GM19395 (cell line): ENCODE measurements around the gene COL18A1.

ENCODE experiments used
- ATAC-seq: cut with Tn5 transposase; IDR thresholded peaks from one replicate; pipeline ENCODE4 v1.9.1; 2021; ENCODE audit warnings: mild to moderate bottlenecking, moderate library complexity; ENCODE audit not compliant: unreplicated experiment

Gene COL18A1

DNA sequence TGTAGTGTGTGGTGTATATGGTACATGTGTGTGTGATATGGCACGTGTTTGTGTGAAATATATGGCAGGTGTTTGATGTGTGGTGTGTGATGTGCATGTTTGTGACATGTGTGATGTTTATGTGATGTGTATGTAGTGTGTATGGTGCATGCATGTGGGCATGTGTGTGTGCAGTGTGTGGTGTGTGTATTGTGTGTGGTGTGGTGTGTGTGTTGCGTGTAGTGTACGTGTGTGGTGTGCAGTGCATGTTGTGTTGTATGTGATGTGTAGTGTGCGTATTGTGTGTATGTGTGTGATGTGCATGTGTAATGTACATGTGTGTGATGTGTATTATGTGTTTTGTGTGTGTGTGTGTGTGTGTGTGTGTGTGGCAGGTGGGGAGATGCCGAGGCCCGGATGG lies 71.6 kb downstream of the COL18A1 start:
- ATAC-seq = no peak

DNA sequence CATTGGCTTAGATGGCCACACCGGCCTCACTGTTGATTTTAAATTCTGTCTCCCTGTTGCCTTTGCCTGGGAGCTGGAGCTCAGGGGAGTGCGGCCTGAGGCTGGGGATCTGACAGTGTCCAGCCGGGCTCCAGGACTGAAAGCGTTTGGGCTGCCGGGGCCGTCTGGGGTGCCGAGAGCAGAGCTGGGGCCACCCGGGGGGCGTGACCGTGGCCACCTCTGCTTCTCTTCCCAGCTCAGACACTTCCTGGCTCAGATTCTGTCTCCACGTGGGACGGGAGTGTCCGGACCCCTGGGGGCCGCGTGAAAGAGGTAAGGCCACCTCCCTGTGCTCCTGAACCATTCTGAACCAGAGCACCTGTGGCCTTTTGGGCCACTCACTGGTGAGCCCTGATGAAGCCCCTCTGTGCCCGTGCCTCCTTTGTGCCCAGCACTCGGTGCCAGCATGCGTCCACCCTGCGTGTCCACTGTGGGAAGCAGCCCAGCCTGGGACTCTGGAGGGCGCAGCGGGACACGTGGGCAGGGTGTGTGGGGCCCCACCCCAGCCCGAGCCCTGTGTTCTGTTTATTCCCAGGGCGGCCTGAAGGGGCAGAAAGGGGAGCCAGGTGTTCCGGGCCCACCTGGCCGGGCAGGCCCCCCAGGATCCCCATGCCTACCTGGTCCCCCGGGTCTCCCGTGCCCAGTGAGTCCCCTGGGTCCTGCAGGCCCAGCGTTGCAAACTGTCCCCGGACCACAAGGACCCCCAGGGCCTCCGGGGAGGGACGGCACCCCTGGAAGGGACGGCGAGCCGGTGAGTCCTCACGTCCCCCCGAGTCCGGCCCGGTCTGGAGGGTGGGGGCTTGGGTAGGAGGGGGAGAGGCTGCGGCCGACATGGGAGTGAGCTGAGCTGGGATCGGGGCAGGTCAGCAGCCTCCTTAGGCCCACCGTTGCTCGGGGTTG lies 72.5 kb downstream of the COL18A1 start:
- no peak for ATAC-seq

DNA sequence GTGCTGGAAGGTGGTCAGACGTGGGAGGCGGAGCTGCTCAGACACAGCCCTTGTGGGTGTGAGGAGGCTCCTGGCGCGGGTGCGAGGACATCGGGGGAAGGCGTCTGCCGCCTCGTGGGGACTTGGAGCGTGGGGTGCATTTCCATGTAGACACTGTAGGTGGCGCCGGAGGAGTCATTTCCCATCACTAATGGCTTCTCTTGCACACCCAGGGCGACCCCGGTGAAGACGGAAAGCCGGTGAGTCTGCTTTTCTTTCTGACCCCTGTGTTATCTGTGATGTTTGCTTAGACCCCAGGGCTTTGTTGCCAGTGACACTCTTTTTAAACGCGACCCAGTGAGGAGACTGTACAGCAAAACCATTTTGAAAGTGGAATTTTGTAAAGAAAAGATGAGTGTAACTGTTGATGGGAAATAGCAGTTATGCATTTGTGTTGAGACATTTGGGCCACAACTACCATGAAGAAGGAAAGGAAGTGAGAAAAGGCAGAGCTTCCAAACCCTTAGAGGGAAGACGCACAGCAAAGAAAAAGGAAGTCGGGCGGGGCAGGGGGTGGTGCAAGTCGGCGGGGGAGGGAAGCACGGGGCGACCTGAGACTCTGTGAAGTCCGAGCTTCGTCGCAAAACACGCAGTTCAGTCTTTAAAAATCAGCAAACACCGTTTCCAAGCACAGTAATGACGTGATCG lies 73.3 kb downstream of the COL18A1 start:
- no peak for ATAC-seq

DNA sequence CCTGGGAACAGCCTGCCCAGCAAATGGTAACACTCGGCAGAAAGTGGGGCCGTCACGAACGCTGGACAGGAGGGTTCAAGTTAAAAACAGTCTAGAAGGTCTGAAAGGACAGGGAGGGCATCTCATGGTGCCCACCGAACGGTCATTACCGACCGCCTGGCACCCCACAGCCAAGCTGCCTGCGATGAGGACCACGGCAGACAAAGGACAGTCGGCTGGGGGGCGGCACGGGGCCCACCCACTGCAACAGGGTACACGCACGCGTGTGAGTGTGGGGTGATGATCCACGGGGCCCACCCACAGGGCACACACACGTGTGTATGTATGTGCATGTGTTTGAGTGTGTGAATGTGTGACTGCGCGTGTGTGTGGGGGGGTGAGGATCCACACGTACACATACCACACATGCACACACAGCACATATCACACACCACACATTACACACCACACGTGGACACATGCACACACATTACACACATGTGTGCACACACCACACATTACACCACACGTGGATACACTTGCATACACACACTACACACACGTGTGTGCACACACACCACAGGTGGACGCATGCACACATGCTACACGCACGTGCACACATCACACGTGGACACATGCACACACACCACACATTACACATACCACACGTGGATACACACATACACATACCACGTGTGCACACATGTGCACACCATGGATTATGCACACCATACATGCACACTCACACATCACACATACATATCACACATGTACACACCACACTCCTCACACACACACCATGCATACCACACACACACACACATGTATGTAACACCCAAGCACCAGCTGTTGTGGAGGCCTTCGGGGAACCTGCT lies 74.1 kb downstream of the COL18A1 start:
- no peak for ATAC-seq

DNA sequence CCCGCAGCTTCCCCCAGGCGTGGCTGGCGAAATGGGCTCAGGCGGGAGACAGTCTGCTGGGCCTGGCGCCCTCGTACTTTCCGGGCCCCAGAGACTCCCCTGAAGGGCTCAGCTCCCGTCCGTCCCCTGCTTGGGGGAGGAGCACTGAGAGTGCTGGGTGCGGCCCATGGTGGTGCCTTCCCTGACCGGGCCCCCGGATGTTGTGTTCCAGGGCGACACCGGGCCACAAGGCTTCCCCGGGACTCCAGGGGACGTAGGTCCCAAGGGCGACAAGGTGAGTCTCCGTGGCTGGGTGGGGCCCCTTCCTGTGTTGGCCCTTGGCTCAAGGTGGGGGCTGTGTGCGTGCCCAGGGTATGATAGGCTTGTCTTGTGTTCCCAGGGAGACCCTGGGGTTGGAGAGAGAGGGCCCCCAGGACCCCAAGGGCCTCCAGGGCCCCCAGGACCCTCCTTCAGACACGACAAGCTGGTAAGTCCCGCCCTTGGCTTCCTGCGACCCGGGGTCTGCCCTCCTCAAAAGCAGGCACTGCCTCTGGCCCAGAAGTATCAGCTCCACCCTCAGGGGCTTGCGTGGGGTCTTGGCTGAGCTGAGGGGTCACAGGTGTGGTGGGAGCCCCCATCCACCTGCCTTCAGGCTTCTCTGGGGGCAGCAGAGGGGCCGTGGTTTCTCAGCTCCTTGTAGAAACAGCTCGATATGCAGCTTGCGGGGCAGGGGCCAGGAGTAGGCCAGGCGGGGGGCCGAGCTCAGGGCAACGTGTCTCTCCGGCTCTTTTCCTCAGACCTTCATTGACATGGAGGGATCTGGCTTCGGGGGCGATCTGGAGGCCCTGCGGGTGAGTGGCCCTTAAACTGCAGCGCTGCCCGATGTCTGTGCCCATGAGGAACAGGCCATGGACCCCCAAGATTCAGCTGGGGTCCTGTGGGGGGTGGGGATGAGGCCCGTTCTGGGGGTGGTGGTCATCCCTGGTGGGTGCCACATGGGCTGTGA lies 75.0 kb downstream of the COL18A1 start:
- no peak for ATAC-seq

DNA sequence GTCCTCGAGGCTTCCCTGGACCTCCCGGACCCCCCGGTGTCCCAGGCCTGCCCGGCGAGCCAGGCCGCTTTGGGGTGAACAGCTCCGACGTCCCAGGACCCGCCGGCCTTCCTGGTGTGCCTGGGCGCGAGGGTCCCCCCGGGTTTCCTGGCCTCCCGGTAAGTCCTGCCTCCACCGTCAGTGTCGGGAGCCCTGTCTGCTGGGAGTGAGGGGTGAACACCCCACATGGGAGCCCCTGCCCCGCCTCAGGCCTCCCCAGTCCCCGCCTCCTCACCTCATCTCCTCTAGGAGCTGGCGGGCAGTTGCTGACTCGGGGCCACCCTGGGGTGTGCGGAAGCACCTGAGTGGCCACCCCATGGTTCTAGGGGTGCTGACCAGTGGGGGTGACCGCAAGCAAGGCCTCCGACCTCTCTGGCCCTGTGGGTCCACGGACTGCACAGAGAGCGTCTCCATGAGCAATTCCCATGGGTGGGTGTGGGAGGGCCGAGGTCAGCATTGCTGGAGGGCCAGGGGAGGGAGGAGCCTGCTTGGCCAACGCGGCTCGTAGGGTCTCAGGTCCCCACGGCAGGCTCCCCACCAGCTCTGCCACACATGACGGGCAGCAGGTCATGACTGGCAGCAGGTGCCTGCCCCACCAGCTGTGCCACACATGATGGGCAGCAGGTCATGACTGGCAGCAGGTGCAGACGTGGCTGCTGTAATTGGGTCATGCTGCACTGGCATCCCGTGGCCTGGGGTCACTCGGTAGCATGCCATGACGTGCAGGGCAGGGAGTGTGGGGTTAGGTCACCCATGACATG lies 75.9 kb downstream of the COL18A1 start:
- no peak for ATAC-seq

DNA sequence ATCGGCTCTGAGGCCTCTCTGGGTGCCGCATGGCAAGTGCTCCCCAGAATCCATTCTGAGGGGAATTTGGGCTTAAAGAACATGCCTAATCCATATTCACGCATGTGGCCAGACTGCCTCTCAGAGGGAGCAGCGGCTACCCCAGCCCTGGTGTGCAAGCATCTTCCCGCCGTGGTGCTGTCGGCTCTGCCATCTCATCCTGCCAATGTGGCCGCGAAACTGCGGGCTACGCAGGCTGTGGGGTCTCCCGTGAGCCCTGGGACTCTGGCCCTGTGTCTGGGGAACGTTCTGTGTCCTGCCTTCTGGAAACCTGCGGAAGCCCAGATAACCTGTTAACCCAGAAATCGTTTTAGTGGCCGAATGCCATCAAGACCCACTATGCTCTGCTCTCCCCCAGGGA lies 76.6 kb downstream of the COL18A1 start:
- no peak for ATAC-seq

DNA sequence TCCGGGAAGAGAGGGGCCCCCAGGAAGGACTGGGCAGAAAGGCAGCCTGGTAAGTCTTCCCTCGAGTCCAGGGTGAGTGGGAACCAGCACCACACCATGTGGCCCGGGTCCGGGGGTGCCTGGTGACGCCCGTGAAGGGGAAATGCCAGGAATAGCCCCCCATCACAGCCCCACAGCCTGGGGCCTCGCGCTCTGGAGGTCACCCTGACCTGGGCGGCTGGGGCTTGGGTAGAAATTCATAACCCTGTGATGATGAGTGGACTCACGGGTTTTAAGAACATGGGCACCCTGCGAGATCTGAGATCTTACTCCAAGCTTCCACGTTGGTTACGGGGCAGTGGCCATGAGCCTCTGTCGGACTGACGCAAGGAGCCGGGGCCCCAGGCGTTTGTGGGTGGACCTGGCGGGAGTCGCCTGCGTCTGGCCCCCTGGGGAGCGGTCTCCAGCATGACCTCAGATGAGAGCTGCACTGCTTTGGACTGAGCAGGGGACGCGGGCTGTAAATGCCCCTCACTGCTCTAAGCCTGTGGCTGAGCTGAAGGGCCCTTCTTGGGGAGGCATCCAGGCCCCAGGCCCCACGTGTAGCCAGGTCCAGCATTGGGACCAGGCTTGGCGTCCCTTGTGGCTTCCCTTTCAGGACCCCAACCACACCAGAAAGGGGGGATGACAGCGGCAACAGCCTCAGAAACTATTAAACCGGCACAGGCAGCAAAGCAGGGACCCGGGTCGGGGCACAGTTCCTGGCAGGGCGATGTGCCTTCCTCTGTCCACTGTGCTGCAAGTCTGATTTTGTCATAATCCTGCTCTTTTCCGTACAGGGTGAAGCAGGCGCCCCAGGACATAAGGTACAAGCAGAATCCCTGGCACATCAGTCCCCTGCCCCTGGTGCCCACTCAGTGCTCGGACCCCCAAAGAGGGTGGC lies 77.3 kb downstream of the COL18A1 start:
- ATAC-seq = no peak

DNA sequence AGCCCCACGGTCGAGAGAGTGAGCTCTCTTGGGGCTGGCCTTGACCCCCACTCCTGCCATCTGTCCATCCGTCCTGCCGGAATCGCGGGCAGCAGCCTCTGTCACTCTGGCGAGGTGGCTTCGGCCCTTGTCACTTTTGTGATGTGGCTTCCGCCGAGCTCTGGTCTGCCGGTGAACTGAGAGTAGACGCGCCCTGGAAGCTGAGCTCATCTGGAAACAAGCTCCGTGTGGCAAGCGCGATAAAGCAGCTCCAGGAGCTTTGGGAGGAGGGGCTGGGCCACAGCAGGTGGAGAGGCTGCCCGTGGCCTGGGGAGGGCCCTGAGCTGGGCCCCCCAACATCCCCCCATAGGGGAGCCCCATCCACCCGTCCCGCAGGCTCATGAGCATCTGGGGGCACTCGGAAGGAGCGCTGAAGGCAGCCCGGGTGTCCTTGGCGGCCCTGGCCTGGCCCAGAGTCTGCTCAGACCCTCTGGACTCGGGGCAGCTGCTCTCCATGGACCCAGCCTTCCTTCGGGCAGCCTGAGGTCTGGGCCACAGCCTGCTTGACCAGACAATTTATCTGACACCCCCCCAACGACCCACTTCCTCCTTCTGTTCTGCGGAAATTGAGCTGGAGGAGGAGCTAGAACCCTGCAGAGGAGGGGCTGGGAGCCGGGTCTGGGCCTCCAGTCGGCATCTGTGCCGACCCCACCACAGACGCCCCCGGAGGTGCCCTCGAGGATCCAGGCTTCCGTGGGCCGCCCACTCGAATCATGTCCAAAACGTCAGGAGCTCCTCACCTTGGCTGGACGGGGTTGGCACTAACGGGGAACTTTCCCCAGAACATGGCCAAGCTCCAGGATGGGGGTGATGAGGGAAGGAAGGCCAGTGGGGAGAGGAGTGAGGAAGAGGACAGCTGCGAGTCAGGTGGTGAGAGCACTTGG lies 78.2 kb downstream of the COL18A1 start:
- no peak for ATAC-seq

DNA sequence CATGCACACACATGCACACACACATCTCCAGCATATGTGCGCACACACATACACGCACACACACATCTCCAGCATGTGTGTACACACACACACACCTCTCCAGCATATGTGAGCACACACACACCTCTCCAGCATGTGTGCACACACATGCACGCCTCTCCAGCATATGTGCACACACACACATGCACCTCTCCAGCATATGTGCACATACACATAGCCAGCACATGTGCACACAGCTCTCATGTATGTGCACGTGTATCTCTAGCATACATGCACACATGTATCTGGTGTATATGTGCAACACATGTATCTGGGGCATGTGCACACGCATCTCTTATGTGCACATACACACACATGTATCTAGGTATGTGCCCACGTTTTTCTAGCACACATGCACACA lies 79.4 kb downstream of the COL18A1 start:
- no peak for ATAC-seq

DNA sequence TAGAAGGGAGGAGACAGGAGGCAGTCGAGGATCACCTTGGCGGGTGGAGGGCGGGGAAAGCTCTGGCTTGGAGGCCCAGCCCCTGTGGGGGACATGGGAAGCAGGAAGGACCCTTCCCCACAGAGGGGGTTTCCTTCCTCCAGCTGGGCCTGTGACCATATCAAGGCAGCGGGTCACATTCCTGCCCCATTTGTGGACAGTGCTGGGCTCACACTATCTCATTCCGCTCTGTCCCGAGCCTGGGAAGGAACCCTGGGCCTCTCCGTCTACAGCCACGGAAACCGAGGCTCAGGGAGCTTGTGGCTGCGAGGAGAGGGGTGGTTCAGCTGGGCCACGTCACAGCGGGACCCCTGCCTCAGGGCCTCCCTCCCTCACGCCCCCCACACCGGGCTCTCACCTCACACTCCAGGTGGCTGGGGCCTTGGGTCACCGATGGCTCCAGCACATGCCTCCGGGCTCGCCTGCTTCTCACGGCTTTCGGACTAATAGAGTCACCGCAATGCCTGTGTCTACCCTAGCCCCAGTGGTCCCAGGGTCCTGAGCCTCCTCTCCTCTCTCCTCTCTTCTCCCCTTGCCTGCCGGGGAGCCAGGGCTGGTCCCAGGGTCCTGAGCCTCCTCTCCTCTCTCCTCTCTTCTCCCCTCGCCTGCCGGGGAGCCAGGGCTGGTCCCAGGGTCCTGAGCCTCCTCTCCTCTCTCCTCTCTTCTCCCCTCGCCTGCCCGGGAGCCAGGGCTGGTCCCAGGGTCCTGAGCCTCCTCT lies 80.9 kb downstream of the COL18A1 start:
- no peak for ATAC-seq

DNA sequence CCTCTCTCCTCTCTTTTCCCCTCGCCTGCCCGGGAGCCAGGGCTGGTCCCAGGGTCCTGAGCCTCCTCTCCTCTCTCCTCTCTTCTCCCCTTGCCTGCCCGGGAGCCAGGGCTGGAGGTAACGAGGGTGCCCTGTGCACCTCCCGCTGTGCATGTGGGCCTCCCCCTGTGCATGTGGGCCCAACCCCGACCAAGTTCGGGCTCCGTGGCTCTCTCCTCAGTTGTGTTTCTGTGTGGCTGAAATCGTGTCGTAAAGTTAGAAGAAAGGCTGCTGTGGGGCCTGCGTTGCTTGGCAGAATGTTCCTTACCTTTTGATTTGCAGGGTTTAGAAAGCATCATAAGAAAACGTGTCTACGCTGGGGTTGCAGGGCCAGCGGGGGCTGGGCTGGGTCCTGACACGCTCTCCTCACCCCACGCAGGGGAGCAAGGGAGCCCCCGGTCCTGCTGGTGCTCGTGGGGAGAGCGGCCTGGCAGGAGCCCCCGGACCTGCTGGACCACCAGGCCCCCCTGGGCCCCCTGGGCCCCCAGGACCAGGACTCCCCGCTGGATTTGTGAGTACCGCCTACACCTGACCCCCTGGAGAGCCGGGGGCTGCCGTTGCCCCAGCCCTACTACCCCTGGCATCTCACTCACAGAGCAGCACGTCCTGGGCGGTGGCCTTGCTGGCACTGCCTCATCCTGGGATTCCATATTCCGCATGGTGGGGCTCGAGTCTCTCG lies 81.6 kb downstream of the COL18A1 start:
- no peak for ATAC-seq

DNA sequence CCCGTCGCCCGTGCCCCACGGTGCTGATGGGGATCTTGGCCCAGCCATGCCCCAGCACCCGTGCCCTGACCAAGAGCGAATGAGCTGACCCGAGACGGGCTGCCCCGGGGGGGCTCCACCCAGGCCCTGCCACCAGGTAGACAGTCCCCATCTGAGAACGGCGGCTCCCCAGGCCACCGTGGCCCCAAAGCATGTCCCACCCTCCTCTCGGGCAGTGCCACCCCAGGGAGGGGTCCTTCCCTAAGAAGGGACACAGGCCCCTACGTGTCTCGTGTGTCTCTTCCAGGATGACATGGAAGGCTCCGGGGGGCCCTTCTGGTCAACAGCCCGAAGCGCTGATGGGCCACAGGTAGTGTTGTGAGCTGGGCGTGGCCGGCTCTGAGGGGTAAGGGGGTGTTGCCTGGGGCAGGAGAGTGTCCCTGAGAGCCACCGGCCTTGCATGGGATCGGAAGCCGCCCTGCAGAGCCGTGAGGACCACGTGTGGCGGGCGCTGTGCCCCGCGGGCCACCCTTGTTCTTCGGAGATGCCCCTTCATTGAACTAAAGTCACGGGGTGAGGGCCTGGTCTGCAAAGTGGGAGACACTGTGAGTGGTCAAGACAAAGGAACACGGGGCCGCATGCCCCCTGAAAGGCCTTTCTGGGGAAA lies 82.3 kb downstream of the COL18A1 start:
- ATAC-seq = no peak

DNA sequence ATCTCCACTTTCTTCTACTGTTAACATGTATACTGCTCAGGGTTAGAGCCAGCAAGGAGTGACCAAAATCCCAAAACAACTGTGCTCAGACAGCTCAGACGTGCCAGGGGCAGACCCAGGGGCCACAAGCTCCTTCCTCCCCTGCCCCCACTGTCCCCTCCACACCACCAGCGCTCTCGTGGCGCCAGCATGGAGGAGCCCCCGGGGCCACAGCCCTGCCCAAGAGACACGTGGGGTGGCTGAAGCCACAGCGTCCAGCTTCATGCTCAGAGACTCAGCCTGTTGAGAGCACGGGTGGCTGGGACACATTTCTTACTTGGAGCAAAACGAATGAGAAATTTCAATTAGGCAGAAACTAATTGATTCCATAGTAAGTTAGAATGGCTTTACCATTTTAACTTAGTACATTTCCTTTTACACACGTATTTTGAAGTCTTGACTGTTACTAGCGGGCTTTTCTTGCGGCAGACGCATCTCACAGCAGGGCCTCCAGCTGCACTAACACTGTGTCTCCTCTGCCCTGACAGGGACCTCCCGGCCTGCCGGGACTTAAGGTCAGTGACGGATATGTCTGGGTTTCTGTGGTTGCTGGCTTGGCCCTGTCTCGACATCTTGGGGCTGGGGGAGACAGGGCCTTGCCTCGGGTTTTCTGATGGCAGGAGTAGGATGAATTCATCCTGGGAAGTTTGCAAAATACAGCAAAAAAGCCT lies 83.1 kb downstream of the COL18A1 start:
- no peak for ATAC-seq
